ENCODE data around the gene COG4. TPM values are rescaled to one million over a fixed set of nuclear protein-coding genes. Genes with fewer than 3 reads are reported as not detected.

Gene COG4
- 10 to 100 TPM; 62.7 to 71.4 TPM for total RNA-seq
- 45.1 TPM for polyA plus RNA-seq (2013, experiment 1 of 2)
- 43.5 TPM for polyA plus RNA-seq (2013, experiment 2 of 2)
- long read RNA-seq, experiment 1, transcript COG4-201 (19 exons, 2,833 nt) = major isoform, 12 of 22 reads
- long read RNA-seq, experiment 1, partial matches to known transcripts = 4 of 22 reads
- long read RNA-seq, experiment 1, other reads (novel, unspliced or antisense) = 6 of 22 reads
- long read RNA-seq, experiment 2, transcript COG4-201 (19 exons, 2,833 nt) = major isoform, 139 of 181 reads
- long read RNA-seq, experiment 2, partial matches to known transcripts = 11 of 181 reads
- long read RNA-seq, experiment 2, other reads (novel, unspliced or antisense) = 24 of 181 reads
- long read RNA-seq, experiment 3, transcript COG4-202 (18 exons, 2,756 nt) = minor isoform, 16 of 659 reads
- long read RNA-seq, experiment 3, transcript COG4-211 (20 exons, 3,000 nt) = minor isoform, 17 of 659 reads
- long read RNA-seq, experiment 3, transcript COG4-201 (19 exons, 2,833 nt) = major isoform, 492 of 659 reads
- long read RNA-seq, experiment 3, partial matches to known transcripts = 11 of 659 reads
- long read RNA-seq, experiment 3, other reads (novel, unspliced or antisense) = 123 of 659 reads
- long read RNA-seq, experiment 4, transcript COG4-201 (19 exons, 2,833 nt) = major isoform, 14 of 38 reads
- long read RNA-seq, experiment 4, partial matches to known transcripts = 16 of 38 reads
- long read RNA-seq, experiment 4, other reads (novel, unspliced or antisense) = 6 of 38 reads

GRCh38 chr16:70523076-70523742 lies at the start of gene COG4:
TSS of gene COG4 (minus strand) at chr16:70523554. CDS start at chr16:70523543, 11 bp downstream.
- Mint-ChIP-seq H3K27me3 (ENCODE audit: insufficient read depth) (no peaks in the 10 kb centered on the region), H3K4me1 (peaks cover 27% of the 10 kb centered on the region), H3K27ac (peak within 1 kb of the TSS; percentile 96), H3K9me3 (no peaks in the 10 kb centered on the region), H3K36me3 (ENCODE audit: low read depth) (peaks cover 25% of the 10 kb centered on the region), H3K4me3 (peak within 1 kb of the TSS; percentile 92)
- H3K4me3 ChIP-seq (ENCODE audit: low read length) = peak within 1 kb of the TSS; percentile 100
- WGBS, 2 experiments (ENCODE audit: insufficient coverage in 1 of 2, insufficient read length in 1 of 2) = 0 to 1% methylated on average over 19 to 35 of the region's 36 CpGs
- peaks cover 27% of the 10 kb centered on the region for H3K36me3 ChIP-seq (ENCODE audit: control insufficient read depth, insufficient read depth, low read length)
- no peak for TF ChIP-seq CTCF (conservative IDR thresholded peaks at IDR 0.05)
- H3K9me3 ChIP-seq (ENCODE audit: control insufficient read depth, low read length) = no peaks in the 10 kb centered on the region
- H3K27ac ChIP-seq (ENCODE audit: low read depth, low read length) = peak within 1 kb of the TSS; percentile 95
- H3K9ac ChIP-seq (ENCODE audit: extremely low read depth, low read length, poor library complexity, severe bottlenecking) = peak within 1 kb of the TSS; percentile 96
- no peaks in the 10 kb centered on the region for H3K27me3 ChIP-seq (ENCODE audit: control insufficient read depth, insufficient read depth, low read length, poor library complexity, severe bottlenecking)
- no peaks in the 10 kb centered on the region for H3K4me1 ChIP-seq (ENCODE audit: control insufficient read depth, insufficient read depth, low read length)
- DNase-seq = peak; percentile 94

GRCh38 chr16:70572926-70573270 lies 49.5 kb upstream of the COG4 start:
- 91 to 100% methylated on average over 2 of the region's 2 CpGs for WGBS, 2 experiments (ENCODE audit: insufficient coverage in 1 of 2, insufficient read length in 1 of 2)
- Mint-ChIP-seq H3K27ac (no peak overlapping the region), H3K9me3 (no peaks in the 10 kb centered on the region), H3K4me3 (no peak overlapping the region), H3K27me3 (ENCODE audit: insufficient read depth) (no peaks in the 10 kb centered on the region), H3K36me3 (ENCODE audit: low read depth) (peaks cover 68% of the 10 kb centered on the region), H3K4me1 (no peaks in the 10 kb centered on the region)
- H3K9ac ChIP-seq (ENCODE audit: extremely low read depth, low read length, poor library complexity, severe bottlenecking) = no peak overlapping the region
- H3K9me3 ChIP-seq (ENCODE audit: control insufficient read depth, low read length) = no peaks in the 10 kb centered on the region
- no peak overlapping the region for H3K4me3 ChIP-seq (ENCODE audit: low read length)
- DNase-seq = no peak
- no peak overlapping the region for H3K27ac ChIP-seq (ENCODE audit: low read depth, low read length)
- no peaks in the 10 kb centered on the region for H3K27me3 ChIP-seq (ENCODE audit: control insufficient read depth, insufficient read depth, low read length, poor library complexity, severe bottlenecking)
- H3K4me1 ChIP-seq (ENCODE audit: control insufficient read depth, insufficient read depth, low read length) = no peaks in the 10 kb centered on the region
- no peak for TF ChIP-seq CTCF (conservative IDR thresholded peaks at IDR 0.05)
- peaks cover 74% of the 10 kb centered on the region for H3K36me3 ChIP-seq (ENCODE audit: control insufficient read depth, insufficient read depth, low read length)

GRCh38 chr16:70572050-70572925 lies 48.9 kb upstream of the COG4 start:
- Mint-ChIP-seq H3K27ac (peak overlapping the region; percentile 15), H3K36me3 (ENCODE audit: low read depth) (peaks cover 73% of the 10 kb centered on the region), H3K4me1 (no peaks in the 10 kb centered on the region), H3K9me3 (no peaks in the 10 kb centered on the region), H3K27me3 (ENCODE audit: insufficient read depth) (no peaks in the 10 kb centered on the region), H3K4me3 (no peak overlapping the region)
- Histone ChIP-seq H3K27me3 (ENCODE audit: control insufficient read depth, insufficient read depth, low read length, poor library complexity, severe bottlenecking) (no peaks in the 10 kb centered on the region), H3K9me3 (ENCODE audit: control insufficient read depth, low read length) (no peaks in the 10 kb centered on the region), H3K9ac (ENCODE audit: extremely low read depth, low read length, poor library complexity, severe bottlenecking) (no peak overlapping the region), H3K36me3 (ENCODE audit: control insufficient read depth, insufficient read depth, low read length) (peaks cover 80% of the 10 kb centered on the region), H3K27ac (ENCODE audit: low read depth, low read length) (no peak overlapping the region), H3K4me3 (ENCODE audit: low read length) (no peak overlapping the region), H3K4me1 (ENCODE audit: control insufficient read depth, insufficient read depth, low read length) (no peaks in the 10 kb centered on the region)
- TF ChIP-seq CTCF (conservative IDR thresholded peaks at IDR 0.05) = no peak
- 94 to 99% methylated on average over 3 to 4 of the region's 5 CpGs for WGBS, 2 experiments (ENCODE audit: insufficient coverage in 1 of 2, insufficient read length in 1 of 2)
- no peak for DNase-seq
